HepG2 (cell line): Measurements from ENCODE around the gene DDR2. TPM values are rescaled to one million over a fixed set of nuclear protein-coding genes. Genes with fewer than 3 reads are reported as not detected.

ENCODE experiments used
- BORCS8-MEF2B ChIP-seq: sonication (generic); formaldehyde crosslinking; IDR thresholded peaks from 2 replicates; pipeline ENCODE4 v1.8.0; 2022; ENCODE audit warnings: mild to moderate bottlenecking, missing genetic modification reagents
- CEBPB ChIP-seq: IDR thresholded peaks from 2 replicates; pipeline ENCODE4 v1.6.1; 2011; ENCODE audit warnings: low read depth, low read length, improper control_type of control experiment, borderline replicate concordance
- CEBPG ChIP-seq: IDR thresholded peaks from 2 replicates; pipeline ENCODE4 v1.6.1; 2016
- FOXO1 ChIP-seq: sonication (generic); formaldehyde crosslinking; IDR thresholded peaks from 2 replicates; pipeline ENCODE4 v1.4.0; 2020; ENCODE audit warnings: missing genetic modification reagents
- GATAD1 ChIP-seq: IDR thresholded peaks from 2 replicates; pipeline ENCODE4 v1.6.1; 2016; ENCODE audit warnings: missing genetic modification reagents, missing compliant biosample characterization
- HOXA3 ChIP-seq: sonication (generic); formaldehyde crosslinking; IDR thresholded peaks from 2 replicates; pipeline ENCODE4 v1.5.0; 2020; ENCODE audit warnings: missing genetic modification reagents
- MIER3 ChIP-seq: IDR thresholded peaks from 2 replicates; pipeline ENCODE4 v1.6.1; 2016; ENCODE audit warnings: missing compliant biosample characterization, borderline replicate concordance
- NCOA1 ChIP-seq: sonication (generic); formaldehyde crosslinking; IDR thresholded peaks from 2 replicates; pipeline ENCODE4 v1.9.0; 2021; ENCODE audit warnings: missing genetic modification reagents
- SAP130 ChIP-seq: IDR thresholded peaks from 2 replicates; pipeline ENCODE4 v1.6.1; 2016; ENCODE audit warnings: low read depth
- SOX5 ChIP-seq: IDR thresholded peaks from 2 replicates; pipeline ENCODE4 v1.6.1; 2016; ENCODE audit warnings: borderline replicate concordance
- SP5 ChIP-seq: IDR thresholded peaks from 2 replicates; pipeline ENCODE4 v1.6.1; 2016; ENCODE audit warnings: low read depth, borderline replicate concordance
- TARDBP ChIP-seq: sonication (generic); formaldehyde crosslinking; IDR thresholded peaks from 2 replicates; pipeline ENCODE4 v1.8.0; 2022; ENCODE audit warnings: mild to moderate bottlenecking, missing genetic modification reagents
- THAP11 ChIP-seq: IDR thresholded peaks from 2 replicates; pipeline ENCODE4 v1.6.1; 2016; ENCODE audit warnings: missing biosample characterization, missing genetic modification reagents
- ZFP82 ChIP-seq: sonication (generic); formaldehyde crosslinking; IDR thresholded peaks from 2 replicates; pipeline ENCODE4 v1.5.1; 2020; ENCODE audit warnings: mild to moderate bottlenecking, missing genetic modification reagents, borderline replicate concordance
- ZNF12 ChIP-seq: sonication (generic); formaldehyde crosslinking; IDR thresholded peaks from 2 replicates; pipeline ENCODE4 v1.5.0; 2020; ENCODE audit warnings: missing genetic modification reagents
- ZNF292 ChIP-seq: sonication (generic); formaldehyde crosslinking; IDR thresholded peaks from 2 replicates; pipeline ENCODE4 v1.8.1; 2022; ENCODE audit warnings: mild to moderate bottlenecking, low read depth, missing genetic modification reagents, borderline replicate concordance
- ZNF430 ChIP-seq: sonication (generic); formaldehyde crosslinking; IDR thresholded peaks from 2 replicates; pipeline ENCODE4 v1.9.0; 2021; ENCODE audit warnings: mild to moderate bottlenecking, missing genetic modification reagents
- ZNF703 ChIP-seq: sonication (generic); formaldehyde crosslinking; IDR thresholded peaks from 2 replicates; pipeline ENCODE4 v1.5.1; 2020; ENCODE audit warnings: missing genetic modification reagents, mild to moderate bottlenecking, moderate library complexity, borderline replicate concordance
- ZNF746 ChIP-seq: sonication (generic); formaldehyde crosslinking; IDR thresholded peaks from 2 replicates; pipeline ENCODE4 v1.8.0; 2022; ENCODE audit warnings: mild to moderate bottlenecking, missing genetic modification reagents
- ZNF772 ChIP-seq: sonication (generic); formaldehyde crosslinking; IDR thresholded peaks from 2 replicates; pipeline ENCODE4 v1.5.0; 2020; ENCODE audit warnings: mild to moderate bottlenecking, missing genetic modification reagents
- polyA plus RNA-seq, 8 experiments: library from polyadenylated mRNA; depleted of rRNA in 3 of 8; stranded (reverse) in 7 of 8; unstranded in 1 of 8; fragments of >200 nt; fragmentation: Illumina TruSeq in 4 of 8; extraction: Trizol in 4 of 8; gene quantifications; 2 replicates each; pipeline versions ENCODE4 v1.2.1 to v1.2.3, GENCODE V29; 2011 to 2016; ENCODE audit warnings: low read depth in 4 of 8, missing spikeins in 1 of 8, mixed read lengths in 1 of 8; ENCODE audit not compliant: insufficient read depth in 1 of 8
- total RNA-seq, 5 experiments: library from RNA; depleted of rRNA; stranded (reverse); fragments of >200 nt; fragmentation: Illumina TruSeq; extraction: Trizol; gene quantifications; 2 replicates each; pipeline ENCODE4 v1.2.3, GENCODE V29; 2016; ENCODE audit warnings: low read depth in 1 of 5
- TF ChIP-seq, protein P1 (sequence below): sonication (generic); formaldehyde crosslinking; IDR thresholded peaks from 2 replicates; pipeline ENCODE4 v1.8.1; 2023; ENCODE audit warnings: mild to moderate bottlenecking, moderate library complexity, missing genetic modification reagents
- TF ChIP-seq, protein P2 (sequence below): sonication (generic); formaldehyde crosslinking; IDR thresholded peaks from 2 replicates; pipeline ENCODE4 v1.5.0; 2020; ENCODE audit warnings: mild to moderate bottlenecking, missing genetic modification reagents, moderate library complexity
- TF ChIP-seq, protein P3 (sequence below): IDR thresholded peaks from 2 replicates; pipeline ENCODE4 v1.4.0; 2020; ENCODE audit warnings: mild to moderate bottlenecking, missing genetic modification reagents
- TF ChIP-seq, protein P4 (sequence below): sonication (generic); formaldehyde crosslinking; IDR thresholded peaks from 2 replicates; pipeline ENCODE4 v1.8.1; 2023; ENCODE audit warnings: mild to moderate bottlenecking, missing genetic modification reagents

DDR2 gene
- total and polyA plus RNA-seq, 2 of the 13 experiments (the other 11 are each of a cell fraction or from before 2014, with no cell fraction given), result 0.36 to 0.38 TPM

DNA sequence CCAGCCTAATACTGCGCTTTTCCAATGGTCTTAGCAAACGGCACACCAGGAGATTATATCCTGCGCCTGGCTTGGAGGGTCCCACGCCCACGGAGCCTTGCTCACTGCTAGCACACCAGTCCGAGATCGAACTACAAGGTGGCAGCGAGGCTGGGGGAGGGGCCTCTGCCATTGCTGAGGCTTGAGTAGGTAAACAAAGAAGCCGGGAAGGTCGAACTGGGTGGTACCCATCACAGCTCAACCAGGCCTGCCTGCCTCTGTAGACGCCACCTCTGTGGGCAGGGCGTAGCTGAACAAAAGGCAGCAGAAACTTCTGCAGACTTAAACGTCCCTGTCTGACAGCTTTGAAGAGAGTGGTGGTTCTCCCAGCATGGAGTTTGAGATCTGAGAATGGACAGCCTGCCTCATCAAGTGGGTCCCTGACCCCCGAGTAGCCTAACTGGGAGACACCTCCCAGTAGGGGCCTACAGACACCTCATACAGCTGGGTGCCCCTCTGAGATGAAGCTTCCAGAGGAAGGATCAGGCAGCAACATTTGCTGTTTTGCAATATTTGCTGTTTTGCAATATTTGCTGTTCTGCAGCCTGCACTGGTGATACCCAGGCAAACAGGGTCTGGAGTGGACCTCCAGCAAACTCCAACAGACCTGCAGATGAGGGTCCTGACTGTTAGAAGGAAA, 114.1 kb downstream of the DDR2 start (continued):
- TF ChIP-seq, protein P1, sequence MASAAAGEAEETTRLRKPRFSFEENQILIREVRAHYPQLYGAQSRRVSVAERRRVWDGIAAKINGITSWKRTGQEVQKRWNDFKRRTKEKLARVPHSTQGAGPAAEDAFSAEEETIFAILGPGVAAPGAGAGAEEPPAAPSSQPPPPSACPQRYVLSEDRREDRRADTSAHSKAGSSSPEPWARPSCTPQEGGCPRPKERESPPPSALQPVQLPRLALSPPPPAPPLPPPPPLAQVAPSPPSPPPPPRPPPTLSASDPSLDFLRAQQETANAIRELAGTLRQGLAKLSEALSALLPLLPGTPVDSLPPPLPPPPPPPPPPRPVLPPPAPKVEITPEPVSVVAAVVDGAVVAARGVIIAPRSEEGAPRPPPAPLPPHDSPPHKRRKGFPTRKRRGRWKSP (CRISPR knock-in tag), result peak; percentile 45; the same call in 1 of the 2 replicates
- TF ChIP-seq ZNF12 (CRISPR knock-in tag) (peak; percentile 95), ZNF703 (peak; percentile 66; the same call in 1 of the 2 replicates), THAP11 (CRISPR knock-in tag) (peak; percentile 65), SOX5 (CRISPR knock-in tag) (peak; percentile 49; the same call in 1 of the 2 replicates), ZNF430 (CRISPR knock-in tag) (peak; percentile 81), ZFP82 (0 out of 2 replicates have a peak, but pooled peaks have one; percentile 67), CEBPG (CRISPR knock-in tag) (peak; percentile 98), SAP130 (peak; percentile 49), NCOA1 (CRISPR knock-in tag) (0 out of 2 replicates have a peak, but pooled peaks have one; percentile 59), SP5 (0 out of 2 replicates have a peak, but pooled peaks have one; percentile 34), BORCS8-MEF2B (CRISPR knock-in tag) (peak; percentile 64; the same call in 1 of the 2 replicates), MIER3 (CRISPR knock-in tag) (peak; percentile 87; the same call in 1 of the 2 replicates), ZNF772 (0 out of 2 replicates have a peak, but pooled peaks have one; percentile 42), ZNF292 (CRISPR knock-in tag) (peak; percentile 97; the same call in 1 of the 2 replicates), ZNF746 (peak; percentile 84; the same call in 1 of the 2 replicates), TARDBP (peak; percentile 92), CEBPB (peak; percentile 69), GATAD1 (CRISPR knock-in tag) (0 out of 2 replicates have a peak, but pooled peaks have one; percentile 41), FOXO1 (CRISPR knock-in tag) (peak; percentile 91), HOXA3 (CRISPR knock-in tag) (0 out of 2 replicates have a peak, but pooled peaks have one; percentile 16)
- TF ChIP-seq, protein P2, sequence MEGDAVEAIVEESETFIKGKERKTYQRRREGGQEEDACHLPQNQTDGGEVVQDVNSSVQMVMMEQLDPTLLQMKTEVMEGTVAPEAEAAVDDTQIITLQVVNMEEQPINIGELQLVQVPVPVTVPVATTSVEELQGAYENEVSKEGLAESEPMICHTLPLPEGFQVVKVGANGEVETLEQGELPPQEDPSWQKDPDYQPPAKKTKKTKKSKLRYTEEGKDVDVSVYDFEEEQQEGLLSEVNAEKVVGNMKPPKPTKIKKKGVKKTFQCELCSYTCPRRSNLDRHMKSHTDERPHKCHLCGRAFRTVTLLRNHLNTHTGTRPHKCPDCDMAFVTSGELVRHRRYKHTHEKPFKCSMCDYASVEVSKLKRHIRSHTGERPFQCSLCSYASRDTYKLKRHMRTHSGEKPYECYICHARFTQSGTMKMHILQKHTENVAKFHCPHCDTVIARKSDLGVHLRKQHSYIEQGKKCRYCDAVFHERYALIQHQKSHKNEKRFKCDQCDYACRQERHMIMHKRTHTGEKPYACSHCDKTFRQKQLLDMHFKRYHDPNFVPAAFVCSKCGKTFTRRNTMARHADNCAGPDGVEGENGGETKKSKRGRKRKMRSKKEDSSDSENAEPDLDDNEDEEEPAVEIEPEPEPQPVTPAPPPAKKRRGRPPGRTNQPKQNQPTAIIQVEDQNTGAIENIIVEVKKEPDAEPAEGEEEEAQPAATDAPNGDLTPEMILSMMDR (CRISPR knock-in tag), result 0 out of 2 replicates have a peak, but pooled peaks have one; percentile 21
- TF ChIP-seq, protein P3, sequence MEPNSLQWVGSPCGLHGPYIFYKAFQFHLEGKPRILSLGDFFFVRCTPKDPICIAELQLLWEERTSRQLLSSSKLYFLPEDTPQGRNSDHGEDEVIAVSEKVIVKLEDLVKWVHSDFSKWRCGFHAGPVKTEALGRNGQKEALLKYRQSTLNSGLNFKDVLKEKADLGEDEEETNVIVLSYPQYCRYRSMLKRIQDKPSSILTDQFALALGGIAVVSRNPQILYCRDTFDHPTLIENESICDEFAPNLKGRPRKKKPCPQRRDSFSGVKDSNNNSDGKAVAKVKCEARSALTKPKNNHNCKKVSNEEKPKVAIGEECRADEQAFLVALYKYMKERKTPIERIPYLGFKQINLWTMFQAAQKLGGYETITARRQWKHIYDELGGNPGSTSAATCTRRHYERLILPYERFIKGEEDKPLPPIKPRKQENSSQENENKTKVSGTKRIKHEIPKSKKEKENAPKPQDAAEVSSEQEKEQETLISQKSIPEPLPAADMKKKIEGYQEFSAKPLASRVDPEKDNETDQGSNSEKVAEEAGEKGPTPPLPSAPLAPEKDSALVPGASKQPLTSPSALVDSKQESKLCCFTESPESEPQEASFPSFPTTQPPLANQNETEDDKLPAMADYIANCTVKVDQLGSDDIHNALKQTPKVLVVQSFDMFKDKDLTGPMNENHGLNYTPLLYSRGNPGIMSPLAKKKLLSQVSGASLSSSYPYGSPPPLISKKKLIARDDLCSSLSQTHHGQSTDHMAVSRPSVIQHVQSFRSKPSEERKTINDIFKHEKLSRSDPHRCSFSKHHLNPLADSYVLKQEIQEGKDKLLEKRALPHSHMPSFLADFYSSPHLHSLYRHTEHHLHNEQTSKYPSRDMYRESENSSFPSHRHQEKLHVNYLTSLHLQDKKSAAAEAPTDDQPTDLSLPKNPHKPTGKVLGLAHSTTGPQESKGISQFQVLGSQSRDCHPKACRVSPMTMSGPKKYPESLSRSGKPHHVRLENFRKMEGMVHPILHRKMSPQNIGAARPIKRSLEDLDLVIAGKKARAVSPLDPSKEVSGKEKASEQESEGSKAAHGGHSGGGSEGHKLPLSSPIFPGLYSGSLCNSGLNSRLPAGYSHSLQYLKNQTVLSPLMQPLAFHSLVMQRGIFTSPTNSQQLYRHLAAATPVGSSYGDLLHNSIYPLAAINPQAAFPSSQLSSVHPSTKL (CRISPR knock-in tag), result peak; percentile 88
- TF ChIP-seq, protein P4, sequence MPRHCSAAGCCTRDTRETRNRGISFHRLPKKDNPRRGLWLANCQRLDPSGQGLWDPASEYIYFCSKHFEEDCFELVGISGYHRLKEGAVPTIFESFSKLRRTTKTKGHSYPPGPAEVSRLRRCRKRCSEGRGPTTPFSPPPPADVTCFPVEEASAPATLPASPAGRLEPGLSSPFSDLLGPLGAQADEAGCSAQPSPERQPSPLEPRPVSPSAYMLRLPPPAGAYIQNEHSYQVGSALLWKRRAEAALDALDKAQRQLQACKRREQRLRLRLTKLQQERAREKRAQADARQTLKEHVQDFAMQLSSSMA, result peak; percentile 54; the same call in 1 of the 2 replicates
